ENCODE results near the gene PRAF2.

DNA sequence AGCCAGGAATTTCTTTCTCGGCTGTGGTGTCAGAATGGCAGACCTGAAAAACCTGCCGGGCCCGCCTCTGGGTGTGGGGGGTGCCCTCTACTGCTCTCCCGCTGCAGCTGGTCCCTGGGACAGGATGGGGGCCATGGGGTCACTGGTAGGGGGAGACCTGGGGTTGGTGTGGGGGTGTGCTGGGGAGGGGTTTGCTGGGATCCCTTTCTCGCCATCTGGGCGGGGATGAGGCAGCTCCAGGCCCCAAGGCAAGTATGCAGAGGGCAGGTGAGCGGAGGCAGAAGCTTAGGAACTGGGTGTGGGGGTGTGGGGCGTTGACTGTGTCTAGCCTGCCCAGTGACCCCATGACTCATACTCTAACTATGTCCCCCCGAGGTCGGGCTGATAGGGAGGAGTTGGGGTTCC is 14.1 kb downstream of the PRAF2 start:
- TF ChIP-seq CTCF (CRISPR knock-in tag; IDR thresholded peaks at IDR 0.05) = no peak
- TF ChIP-seq, protein P1, sequence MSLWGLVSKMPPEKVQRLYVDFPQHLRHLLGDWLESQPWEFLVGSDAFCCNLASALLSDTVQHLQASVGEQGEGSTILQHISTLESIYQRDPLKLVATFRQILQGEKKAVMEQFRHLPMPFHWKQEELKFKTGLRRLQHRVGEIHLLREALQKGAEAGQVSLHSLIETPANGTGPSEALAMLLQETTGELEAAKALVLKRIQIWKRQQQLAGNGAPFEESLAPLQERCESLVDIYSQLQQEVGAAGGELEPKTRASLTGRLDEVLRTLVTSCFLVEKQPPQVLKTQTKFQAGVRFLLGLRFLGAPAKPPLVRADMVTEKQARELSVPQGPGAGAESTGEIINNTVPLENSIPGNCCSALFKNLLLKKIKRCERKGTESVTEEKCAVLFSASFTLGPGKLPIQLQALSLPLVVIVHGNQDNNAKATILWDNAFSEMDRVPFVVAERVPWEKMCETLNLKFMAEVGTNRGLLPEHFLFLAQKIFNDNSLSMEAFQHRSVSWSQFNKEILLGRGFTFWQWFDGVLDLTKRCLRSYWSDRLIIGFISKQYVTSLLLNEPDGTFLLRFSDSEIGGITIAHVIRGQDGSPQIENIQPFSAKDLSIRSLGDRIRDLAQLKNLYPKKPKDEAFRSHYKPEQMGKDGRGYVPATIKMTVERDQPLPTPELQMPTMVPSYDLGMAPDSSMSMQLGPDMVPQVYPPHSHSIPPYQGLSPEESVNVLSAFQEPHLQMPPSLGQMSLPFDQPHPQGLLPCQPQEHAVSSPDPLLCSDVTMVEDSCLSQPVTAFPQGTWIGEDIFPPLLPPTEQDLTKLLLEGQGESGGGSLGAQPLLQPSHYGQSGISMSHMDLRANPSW (CRISPR knock-in tag; IDR thresholded peaks at IDR 0.05; ENCODE audit: borderline replicate concordance) = no peak
- TF ChIP-seq, protein P2, sequence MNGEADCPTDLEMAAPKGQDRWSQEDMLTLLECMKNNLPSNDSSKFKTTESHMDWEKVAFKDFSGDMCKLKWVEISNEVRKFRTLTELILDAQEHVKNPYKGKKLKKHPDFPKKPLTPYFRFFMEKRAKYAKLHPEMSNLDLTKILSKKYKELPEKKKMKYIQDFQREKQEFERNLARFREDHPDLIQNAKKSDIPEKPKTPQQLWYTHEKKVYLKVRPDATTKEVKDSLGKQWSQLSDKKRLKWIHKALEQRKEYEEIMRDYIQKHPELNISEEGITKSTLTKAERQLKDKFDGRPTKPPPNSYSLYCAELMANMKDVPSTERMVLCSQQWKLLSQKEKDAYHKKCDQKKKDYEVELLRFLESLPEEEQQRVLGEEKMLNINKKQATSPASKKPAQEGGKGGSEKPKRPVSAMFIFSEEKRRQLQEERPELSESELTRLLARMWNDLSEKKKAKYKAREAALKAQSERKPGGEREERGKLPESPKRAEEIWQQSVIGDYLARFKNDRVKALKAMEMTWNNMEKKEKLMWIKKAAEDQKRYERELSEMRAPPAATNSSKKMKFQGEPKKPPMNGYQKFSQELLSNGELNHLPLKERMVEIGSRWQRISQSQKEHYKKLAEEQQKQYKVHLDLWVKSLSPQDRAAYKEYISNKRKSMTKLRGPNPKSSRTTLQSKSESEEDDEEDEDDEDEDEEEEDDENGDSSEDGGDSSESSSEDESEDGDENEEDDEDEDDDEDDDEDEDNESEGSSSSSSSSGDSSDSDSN (CRISPR knock-in tag; IDR thresholded peaks at IDR 0.05) = no peak
- TF ChIP-seq, protein P3, sequence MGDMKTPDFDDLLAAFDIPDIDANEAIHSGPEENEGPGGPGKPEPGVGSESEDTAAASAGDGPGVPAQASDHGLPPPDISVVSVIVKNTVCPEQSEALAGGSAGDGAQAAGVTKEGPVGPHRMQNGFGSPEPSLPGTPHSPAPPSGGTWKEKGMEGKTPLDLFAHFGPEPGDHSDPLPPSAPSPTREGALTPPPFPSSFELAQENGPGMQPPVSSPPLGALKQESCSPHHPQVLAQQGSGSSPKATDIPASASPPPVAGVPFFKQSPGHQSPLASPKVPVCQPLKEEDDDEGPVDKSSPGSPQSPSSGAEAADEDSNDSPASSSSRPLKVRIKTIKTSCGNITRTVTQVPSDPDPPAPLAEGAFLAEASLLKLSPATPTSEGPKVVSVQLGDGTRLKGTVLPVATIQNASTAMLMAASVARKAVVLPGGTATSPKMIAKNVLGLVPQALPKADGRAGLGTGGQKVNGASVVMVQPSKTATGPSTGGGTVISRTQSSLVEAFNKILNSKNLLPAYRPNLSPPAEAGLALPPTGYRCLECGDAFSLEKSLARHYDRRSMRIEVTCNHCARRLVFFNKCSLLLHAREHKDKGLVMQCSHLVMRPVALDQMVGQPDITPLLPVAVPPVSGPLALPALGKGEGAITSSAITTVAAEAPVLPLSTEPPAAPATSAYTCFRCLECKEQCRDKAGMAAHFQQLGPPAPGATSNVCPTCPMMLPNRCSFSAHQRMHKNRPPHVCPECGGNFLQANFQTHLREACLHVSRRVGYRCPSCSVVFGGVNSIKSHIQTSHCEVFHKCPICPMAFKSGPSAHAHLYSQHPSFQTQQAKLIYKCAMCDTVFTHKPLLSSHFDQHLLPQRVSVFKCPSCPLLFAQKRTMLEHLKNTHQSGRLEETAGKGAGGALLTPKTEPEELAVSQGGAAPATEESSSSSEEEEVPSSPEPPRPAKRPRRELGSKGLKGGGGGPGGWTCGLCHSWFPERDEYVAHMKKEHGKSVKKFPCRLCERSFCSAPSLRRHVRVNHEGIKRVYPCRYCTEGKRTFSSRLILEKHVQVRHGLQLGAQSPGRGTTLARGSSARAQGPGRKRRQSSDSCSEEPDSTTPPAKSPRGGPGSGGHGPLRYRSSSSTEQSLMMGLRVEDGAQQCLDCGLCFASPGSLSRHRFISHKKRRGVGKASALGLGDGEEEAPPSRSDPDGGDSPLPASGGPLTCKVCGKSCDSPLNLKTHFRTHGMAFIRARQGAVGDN (CRISPR knock-in tag; IDR thresholded peaks at IDR 0.05) = no peak
- no peak for TF ChIP-seq CAMTA2 (CRISPR knock-in tag; IDR thresholded peaks at IDR 0.05; ENCODE audit: borderline replicate concordance)
- TF ChIP-seq NR2F2 (IDR thresholded peaks at IDR 0.05; ENCODE audit: borderline replicate concordance, low read depth) = no peak
